ENCODE data around the gene GRIK4. TPM values are rescaled to one million over a fixed set of nuclear protein-coding genes. Genes with fewer than 3 reads are reported as not detected.

The GRIK4 gene
- total RNA-seq, 6 experiments from 2014 or later, result 0.07 to 0.11 TPM; not detected in 4

- ATAC-seq (no peak), DNase-seq (no peak)
- no peaks in the 10 kb centered on the region for H3K36me3 ChIP-seq
- 51% methylated on average over 7 of the region's 17 CpGs for WGBS (ENCODE audit: insufficient coverage, low coverage, low lambda C conversion rate, missing lambda C conversion rate)
- intact Hi-C loops (cut with DNase I), result no loop called here
- no peaks in the 10 kb centered on the region for H3K9me3 ChIP-seq
- H3K27ac ChIP-seq, result no peak overlapping the region
- H3K27me3 ChIP-seq, result no peaks in the 10 kb centered on the region
- no peaks in the 10 kb centered on the region for H3K4me1 ChIP-seq
- no peak for TF ChIP-seq POLR2A (IDR thresholded peaks at IDR 0.05)
- TF ChIP-seq, protein P1, sequence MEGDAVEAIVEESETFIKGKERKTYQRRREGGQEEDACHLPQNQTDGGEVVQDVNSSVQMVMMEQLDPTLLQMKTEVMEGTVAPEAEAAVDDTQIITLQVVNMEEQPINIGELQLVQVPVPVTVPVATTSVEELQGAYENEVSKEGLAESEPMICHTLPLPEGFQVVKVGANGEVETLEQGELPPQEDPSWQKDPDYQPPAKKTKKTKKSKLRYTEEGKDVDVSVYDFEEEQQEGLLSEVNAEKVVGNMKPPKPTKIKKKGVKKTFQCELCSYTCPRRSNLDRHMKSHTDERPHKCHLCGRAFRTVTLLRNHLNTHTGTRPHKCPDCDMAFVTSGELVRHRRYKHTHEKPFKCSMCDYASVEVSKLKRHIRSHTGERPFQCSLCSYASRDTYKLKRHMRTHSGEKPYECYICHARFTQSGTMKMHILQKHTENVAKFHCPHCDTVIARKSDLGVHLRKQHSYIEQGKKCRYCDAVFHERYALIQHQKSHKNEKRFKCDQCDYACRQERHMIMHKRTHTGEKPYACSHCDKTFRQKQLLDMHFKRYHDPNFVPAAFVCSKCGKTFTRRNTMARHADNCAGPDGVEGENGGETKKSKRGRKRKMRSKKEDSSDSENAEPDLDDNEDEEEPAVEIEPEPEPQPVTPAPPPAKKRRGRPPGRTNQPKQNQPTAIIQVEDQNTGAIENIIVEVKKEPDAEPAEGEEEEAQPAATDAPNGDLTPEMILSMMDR (IDR thresholded peaks at IDR 0.05), result no peak
- H3K4me3 ChIP-seq, result no peak overlapping the region
Measured at GRCh38 chr11:120775986-120776951, 264.7 kb downstream of the GRIK4 start.

DNA sequence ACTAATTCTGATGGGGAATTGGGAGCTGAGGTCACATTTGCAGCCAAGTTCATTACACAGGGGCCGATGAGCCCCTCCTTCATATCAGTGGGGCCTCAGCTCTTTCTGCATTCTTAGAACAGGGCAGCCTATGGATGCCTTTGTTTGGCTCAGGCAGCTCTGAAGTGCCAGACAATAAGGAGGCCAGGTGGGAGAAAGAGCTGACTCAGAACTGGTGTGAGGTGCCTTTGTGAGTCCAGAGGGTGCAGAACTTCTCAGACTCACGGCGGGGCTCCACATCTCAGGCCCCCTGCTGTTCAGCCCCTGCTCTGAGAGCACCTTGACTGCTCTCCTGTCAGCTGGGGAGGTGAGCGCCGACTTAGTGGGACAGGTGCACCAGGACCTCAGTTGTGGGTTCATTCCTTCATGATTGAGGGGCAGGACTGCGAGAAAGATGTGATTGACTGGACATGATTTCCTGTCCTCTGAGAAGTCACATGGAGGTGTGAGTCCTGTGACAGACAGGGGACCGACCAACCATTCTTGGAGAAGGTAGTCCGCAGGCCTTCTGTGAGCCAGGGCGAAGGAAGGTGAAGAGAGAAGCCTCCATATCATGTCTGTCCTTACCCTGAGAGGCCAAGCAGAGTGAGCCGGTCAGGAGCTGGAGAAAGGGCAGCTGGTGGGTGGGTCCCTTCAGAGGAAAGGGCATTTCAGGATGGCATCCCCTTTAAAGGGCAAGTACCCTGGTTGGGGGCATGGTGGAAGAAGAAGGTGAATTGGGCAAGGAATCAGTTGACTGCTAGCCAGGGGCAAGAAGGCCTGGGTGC, 267.3 kb downstream of the GRIK4 start:
- H3K4me1 ChIP-seq, result no peaks in the 10 kb centered on the region
- no peak overlapping the region for H3K27ac ChIP-seq
- no peaks in the 10 kb centered on the region for H3K36me3 ChIP-seq
- TF ChIP-seq, protein P1 (IDR thresholded peaks at IDR 0.05), result no peak
- no peak for TF ChIP-seq POLR2A (IDR thresholded peaks at IDR 0.05)
- ATAC-seq, result no peak
- H3K4me3 ChIP-seq, result no peak overlapping the region
- no peak for DNase-seq
- H3K9me3 ChIP-seq, result no peaks in the 10 kb centered on the region
- intact Hi-C loops (cut with DNase I), result no loop called here
- WGBS (ENCODE audit: insufficient coverage, low coverage, low lambda C conversion rate, missing lambda C conversion rate), result 45% methylated on average over 2 of the region's 10 CpGs
- H3K27me3 ChIP-seq, result no peaks in the 10 kb centered on the region

DNA sequence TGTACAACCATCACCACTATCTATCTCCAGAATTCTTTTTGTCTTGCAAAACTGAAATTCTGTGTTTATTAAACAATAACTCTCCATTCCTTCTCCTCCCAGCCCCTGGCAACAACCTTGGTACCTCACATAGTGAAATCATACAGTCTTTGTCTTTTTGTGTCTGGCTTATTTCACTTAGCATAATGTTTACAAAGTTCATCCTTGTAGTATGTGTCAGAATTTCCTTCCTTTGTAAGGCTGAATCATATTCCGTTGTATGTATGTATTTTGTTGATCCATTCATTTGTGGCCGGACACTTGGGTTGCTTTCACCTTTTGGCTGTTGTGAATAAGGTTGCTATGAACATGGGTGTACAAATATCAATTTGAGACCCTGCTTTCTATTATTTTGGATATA, 268.7 kb downstream of the GRIK4 start:
- intact Hi-C loops (cut with DNase I), result no loop called here
- H3K9me3 ChIP-seq, result no peaks in the 10 kb centered on the region
- H3K36me3 ChIP-seq, result no peaks in the 10 kb centered on the region
- H3K4me1 ChIP-seq, result no peaks in the 10 kb centered on the region
- H3K4me3 ChIP-seq, result no peak overlapping the region
- WGBS (ENCODE audit: insufficient coverage, low coverage, low lambda C conversion rate, missing lambda C conversion rate), result 50% methylated on average over 2 of the region's 2 CpGs
- TF ChIP-seq, protein P1 (IDR thresholded peaks at IDR 0.05), result no peak
- TF ChIP-seq POLR2A (IDR thresholded peaks at IDR 0.05), result no peak
- no peak for ATAC-seq
- DNase-seq, result no peak
- no peak overlapping the region for H3K27ac ChIP-seq
- no peaks in the 10 kb centered on the region for H3K27me3 ChIP-seq

GRCh38 chr11:120781486-120782120, 270.1 kb downstream of the GRIK4 start:
- intact Hi-C loops (cut with DNase I), result no loop called here
- no peaks in the 10 kb centered on the region for H3K27me3 ChIP-seq
- no peak for ATAC-seq
- H3K36me3 ChIP-seq, result no peaks in the 10 kb centered on the region
- no peak for DNase-seq
- H3K4me3 ChIP-seq, result no peak overlapping the region
- no peaks in the 10 kb centered on the region for H3K4me1 ChIP-seq
- no peak for TF ChIP-seq POLR2A (IDR thresholded peaks at IDR 0.05)
- TF ChIP-seq, protein P1 (IDR thresholded peaks at IDR 0.05), result no peak
- H3K9me3 ChIP-seq, result no peaks in the 10 kb centered on the region
- WGBS (ENCODE audit: insufficient coverage, low coverage, low lambda C conversion rate, missing lambda C conversion rate), result 88% methylated on average over 7 of the region's 8 CpGs
- no peak overlapping the region for H3K27ac ChIP-seq
